ENCODE results near the gene UGGT1.

UGGT1 gene

GRCh38 chr2:128153786-128154185 is 62.8 kb downstream of the UGGT1 start:
- no peak overlapping the region for H3K27ac ChIP-seq
- no peak for TF ChIP-seq CTCF (IDR thresholded peaks at IDR 0.05)
- no peak for TF ChIP-seq ZFX (IDR thresholded peaks at IDR 0.05; ENCODE audit: borderline replicate concordance)

- TF ChIP-seq CTCF (IDR thresholded peaks at IDR 0.05) (no peak), ZFX (IDR thresholded peaks at IDR 0.05; ENCODE audit: borderline replicate concordance) (no peak)
- H3K27ac ChIP-seq = no peak overlapping the region
Measured at GRCh38 chr2:128154225-128154624, 63.2 kb downstream of the UGGT1 start.

GRCh38 chr2:128155970-128156369 is 65.0 kb downstream of the UGGT1 start:
- H3K27ac ChIP-seq = no peak overlapping the region
- TF ChIP-seq CTCF (IDR thresholded peaks at IDR 0.05) (no peak), ZFX (IDR thresholded peaks at IDR 0.05; ENCODE audit: borderline replicate concordance) (no peak)

GRCh38 chr2:128156812-128157211 is 65.8 kb downstream of the UGGT1 start:
- TF ChIP-seq CTCF (IDR thresholded peaks at IDR 0.05) (no peak), ZFX (IDR thresholded peaks at IDR 0.05; ENCODE audit: borderline replicate concordance) (no peak)
- no peak overlapping the region for H3K27ac ChIP-seq

GRCh38 chr2:128157644-128158043 is 66.6 kb downstream of the UGGT1 start:
- no peak for TF ChIP-seq ZFX (IDR thresholded peaks at IDR 0.05; ENCODE audit: borderline replicate concordance)
- no peak for TF ChIP-seq CTCF (IDR thresholded peaks at IDR 0.05)
- no peak overlapping the region for H3K27ac ChIP-seq

GRCh38 chr2:128158176-128158575 is 67.2 kb downstream of the UGGT1 start:
- no peak overlapping the region for H3K27ac ChIP-seq
- TF ChIP-seq CTCF (IDR thresholded peaks at IDR 0.05) (no peak), ZFX (IDR thresholded peaks at IDR 0.05; ENCODE audit: borderline replicate concordance) (no peak)

GRCh38 chr2:128159437-128159836 is 68.4 kb downstream of the UGGT1 start:
- H3K27ac ChIP-seq = no peak overlapping the region

More at GRCh38 chr2:128159437-128159836, 68.4 kb downstream of the UGGT1 start:
- TF ChIP-seq CTCF (IDR thresholded peaks at IDR 0.05) (no peak), ZFX (IDR thresholded peaks at IDR 0.05; ENCODE audit: borderline replicate concordance) (no peak)

Data from 22Rv1 (cell line).